Measurements from ENCODE around the gene NR6A1.

NR6A1 gene

GRCh38 chr9:124513376-124513994 lies 257.6 kb downstream of the NR6A1 start:
- H3K27me3 ChIP-seq (ENCODE audit: insufficient read depth, poor library complexity, severe bottlenecking), result no peaks in the 10 kb centered on the region
- TF ChIP-seq SPI1 (IDR thresholded peaks at IDR 0.05; ENCODE audit: borderline replicate concordance, low read depth) (peak; percentile 20; the same call in 1 of the 2 replicates), POLR2AphosphoS5 (IDR thresholded peaks at IDR 0.05; ENCODE audit: low read depth) (no peak)
- no peak overlapping the region for H3K27ac ChIP-seq (replicated peaks)
- H3K4me3 ChIP-seq (replicated peaks; ENCODE audit: insufficient read depth, low read length), result no peak overlapping the region
- peak; percentile 46 to 55 for DNase-seq (ENCODE audit: low read depth in 1 of 2, low spot score in 1 of 2)

GRCh38 chr9:124512806-124513204 lies 258.3 kb downstream of the NR6A1 start:
- no peak for DNase-seq (ENCODE audit: low read depth in 1 of 2, low spot score in 1 of 2)
- TF ChIP-seq POLR2AphosphoS5 (IDR thresholded peaks at IDR 0.05; ENCODE audit: low read depth), result no peak
- TF ChIP-seq CTCF (IDR thresholded peaks at IDR 0.05; ENCODE audit: insufficient read depth, low read length), result no peak
- no peak for TF ChIP-seq GABPA (IDR thresholded peaks at IDR 0.05; ENCODE audit: low read depth)
- TF ChIP-seq SPI1 (IDR thresholded peaks at IDR 0.05; ENCODE audit: borderline replicate concordance, low read depth), result no peak
- TF ChIP-seq, protein P1, sequence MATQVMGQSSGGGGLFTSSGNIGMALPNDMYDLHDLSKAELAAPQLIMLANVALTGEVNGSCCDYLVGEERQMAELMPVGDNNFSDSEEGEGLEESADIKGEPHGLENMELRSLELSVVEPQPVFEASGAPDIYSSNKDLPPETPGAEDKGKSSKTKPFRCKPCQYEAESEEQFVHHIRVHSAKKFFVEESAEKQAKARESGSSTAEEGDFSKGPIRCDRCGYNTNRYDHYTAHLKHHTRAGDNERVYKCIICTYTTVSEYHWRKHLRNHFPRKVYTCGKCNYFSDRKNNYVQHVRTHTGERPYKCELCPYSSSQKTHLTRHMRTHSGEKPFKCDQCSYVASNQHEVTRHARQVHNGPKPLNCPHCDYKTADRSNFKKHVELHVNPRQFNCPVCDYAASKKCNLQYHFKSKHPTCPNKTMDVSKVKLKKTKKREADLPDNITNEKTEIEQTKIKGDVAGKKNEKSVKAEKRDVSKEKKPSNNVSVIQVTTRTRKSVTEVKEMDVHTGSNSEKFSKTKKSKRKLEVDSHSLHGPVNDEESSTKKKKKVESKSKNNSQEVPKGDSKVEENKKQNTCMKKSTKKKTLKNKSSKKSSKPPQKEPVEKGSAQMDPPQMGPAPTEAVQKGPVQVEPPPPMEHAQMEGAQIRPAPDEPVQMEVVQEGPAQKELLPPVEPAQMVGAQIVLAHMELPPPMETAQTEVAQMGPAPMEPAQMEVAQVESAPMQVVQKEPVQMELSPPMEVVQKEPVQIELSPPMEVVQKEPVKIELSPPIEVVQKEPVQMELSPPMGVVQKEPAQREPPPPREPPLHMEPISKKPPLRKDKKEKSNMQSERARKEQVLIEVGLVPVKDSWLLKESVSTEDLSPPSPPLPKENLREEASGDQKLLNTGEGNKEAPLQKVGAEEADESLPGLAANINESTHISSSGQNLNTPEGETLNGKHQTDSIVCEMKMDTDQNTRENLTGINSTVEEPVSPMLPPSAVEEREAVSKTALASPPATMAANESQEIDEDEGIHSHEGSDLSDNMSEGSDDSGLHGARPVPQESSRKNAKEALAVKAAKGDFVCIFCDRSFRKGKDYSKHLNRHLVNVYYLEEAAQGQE (IDR thresholded peaks at IDR 0.05; ENCODE audit: insufficient replicate concordance, low read depth), result no peak
- Histone ChIP-seq H3K4me3 (replicated peaks; ENCODE audit: insufficient read depth, low read length) (no peak overlapping the region), H3K27me3 (ENCODE audit: insufficient read depth, poor library complexity, severe bottlenecking) (no peaks in the 10 kb centered on the region), H3K27ac (replicated peaks) (no peak overlapping the region)

- no peak overlapping the region for H3K4me3 ChIP-seq (replicated peaks; ENCODE audit: insufficient read depth, low read length)
- H3K27ac ChIP-seq (replicated peaks), result no peak overlapping the region
- H3K27me3 ChIP-seq (ENCODE audit: insufficient read depth, poor library complexity, severe bottlenecking), result no peaks in the 10 kb centered on the region
- no peak for DNase-seq (ENCODE audit: low read depth in 1 of 2, low spot score in 1 of 2)
- no peak for TF ChIP-seq GABPA (IDR thresholded peaks at IDR 0.05; ENCODE audit: low read depth)
- TF ChIP-seq, protein P1 (IDR thresholded peaks at IDR 0.05; ENCODE audit: insufficient replicate concordance, low read depth), result no peak
- TF ChIP-seq SPI1 (IDR thresholded peaks at IDR 0.05; ENCODE audit: borderline replicate concordance, low read depth), result no peak
- TF ChIP-seq POLR2AphosphoS5 (IDR thresholded peaks at IDR 0.05; ENCODE audit: low read depth), result no peak
- no peak for TF ChIP-seq CTCF (IDR thresholded peaks at IDR 0.05; ENCODE audit: insufficient read depth, low read length)
Measured at GRCh38 chr9:124511891-124512805, 259.0 kb downstream of the NR6A1 start.

DNA sequence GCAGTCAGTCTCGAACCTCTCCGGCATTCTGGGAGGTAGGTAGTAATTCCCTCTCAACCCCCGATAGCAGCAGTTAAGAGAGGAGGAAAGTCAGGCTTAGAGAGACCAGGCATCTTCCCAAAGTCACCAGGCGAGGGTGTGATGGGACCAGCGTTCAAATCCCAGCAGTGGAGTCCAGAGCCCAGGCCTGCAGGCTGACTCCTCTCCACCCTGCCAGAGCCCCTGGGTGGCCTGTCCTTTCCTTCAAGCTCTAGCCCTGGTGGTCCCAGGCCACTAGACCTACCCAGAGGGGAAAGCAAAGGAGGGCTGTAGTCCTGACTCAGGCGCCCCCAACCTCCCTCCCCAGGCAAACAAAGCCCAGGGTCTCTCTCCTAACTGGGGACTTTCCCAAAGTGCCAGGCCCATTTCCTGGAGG lies 259.7 kb downstream of the NR6A1 start:
- no peak overlapping the region for H3K27ac ChIP-seq (replicated peaks)
- no peaks in the 10 kb centered on the region for H3K27me3 ChIP-seq (ENCODE audit: insufficient read depth, poor library complexity, severe bottlenecking)

More for the DNA sequence above, 259.7 kb downstream of the NR6A1 start:
- no peak for TF ChIP-seq POLR2AphosphoS5 (IDR thresholded peaks at IDR 0.05; ENCODE audit: low read depth)
- TF ChIP-seq SPI1 (IDR thresholded peaks at IDR 0.05; ENCODE audit: borderline replicate concordance, low read depth), result no peak
- no peak for TF ChIP-seq GABPA (IDR thresholded peaks at IDR 0.05; ENCODE audit: low read depth)
- TF ChIP-seq, protein P1 (IDR thresholded peaks at IDR 0.05; ENCODE audit: insufficient replicate concordance, low read depth), result no peak
- TF ChIP-seq CTCF (IDR thresholded peaks at IDR 0.05; ENCODE audit: insufficient read depth, low read length), result no peak
- no peak for DNase-seq (ENCODE audit: low read depth in 1 of 2, low spot score in 1 of 2)
- H3K4me3 ChIP-seq (replicated peaks; ENCODE audit: insufficient read depth, low read length), result no peak overlapping the region

Measured in HL-60 (cell line).